22Rv1 (cell line): ENCODE data around the gene KIF6.
"Not testable (repeated sequence)": the region's sequence is repeated elsewhere in the genome, so short reads cannot be mapped to it uniquely, and the experiment has no call there.

ENCODE experiments used
- H3K27ac ChIP-seq: fragments of 450-650 bp; 2 replicates; pipeline ENCODE4 v1.5.1; 2017
- ZFX ChIP-seq: fragments of 450-650 bp; IDR thresholded peaks from 2 replicates; pipeline ENCODE4 v1.6.1; 2017; ENCODE audit warnings: antibody characterized with exemption, borderline replicate concordance
- TF ChIP-seq, protein P1 (sequence below): fragments of 450-650 bp; IDR thresholded peaks from 2 replicates; pipeline ENCODE4 v1.5.1; 2017; ENCODE audit warnings: mild to moderate bottlenecking

The KIF6 gene

DNA sequence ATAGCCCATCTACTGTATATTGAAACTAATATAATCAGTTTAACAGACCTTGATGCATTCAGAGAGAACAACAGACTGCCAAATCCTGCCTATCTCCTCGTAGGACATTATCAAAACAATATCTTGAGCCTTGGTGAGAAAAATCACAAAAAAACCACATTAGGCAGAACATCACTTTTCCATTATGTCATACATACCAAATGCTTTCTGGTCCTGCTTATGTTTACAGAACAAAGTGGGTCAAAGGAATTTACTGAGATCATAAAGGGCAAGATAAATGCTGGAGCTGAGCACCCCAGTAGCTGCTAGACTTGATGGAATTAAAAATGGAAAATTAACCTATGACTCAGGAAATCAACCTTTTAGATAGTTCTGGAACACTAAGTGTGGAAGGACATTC lies 207.5 kb downstream of the KIF6 start:
- H3K27ac ChIP-seq: no peak overlapping the region
- TF ChIP-seq, protein P1, sequence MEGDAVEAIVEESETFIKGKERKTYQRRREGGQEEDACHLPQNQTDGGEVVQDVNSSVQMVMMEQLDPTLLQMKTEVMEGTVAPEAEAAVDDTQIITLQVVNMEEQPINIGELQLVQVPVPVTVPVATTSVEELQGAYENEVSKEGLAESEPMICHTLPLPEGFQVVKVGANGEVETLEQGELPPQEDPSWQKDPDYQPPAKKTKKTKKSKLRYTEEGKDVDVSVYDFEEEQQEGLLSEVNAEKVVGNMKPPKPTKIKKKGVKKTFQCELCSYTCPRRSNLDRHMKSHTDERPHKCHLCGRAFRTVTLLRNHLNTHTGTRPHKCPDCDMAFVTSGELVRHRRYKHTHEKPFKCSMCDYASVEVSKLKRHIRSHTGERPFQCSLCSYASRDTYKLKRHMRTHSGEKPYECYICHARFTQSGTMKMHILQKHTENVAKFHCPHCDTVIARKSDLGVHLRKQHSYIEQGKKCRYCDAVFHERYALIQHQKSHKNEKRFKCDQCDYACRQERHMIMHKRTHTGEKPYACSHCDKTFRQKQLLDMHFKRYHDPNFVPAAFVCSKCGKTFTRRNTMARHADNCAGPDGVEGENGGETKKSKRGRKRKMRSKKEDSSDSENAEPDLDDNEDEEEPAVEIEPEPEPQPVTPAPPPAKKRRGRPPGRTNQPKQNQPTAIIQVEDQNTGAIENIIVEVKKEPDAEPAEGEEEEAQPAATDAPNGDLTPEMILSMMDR: no peak
- TF ChIP-seq ZFX: no peak

DNA sequence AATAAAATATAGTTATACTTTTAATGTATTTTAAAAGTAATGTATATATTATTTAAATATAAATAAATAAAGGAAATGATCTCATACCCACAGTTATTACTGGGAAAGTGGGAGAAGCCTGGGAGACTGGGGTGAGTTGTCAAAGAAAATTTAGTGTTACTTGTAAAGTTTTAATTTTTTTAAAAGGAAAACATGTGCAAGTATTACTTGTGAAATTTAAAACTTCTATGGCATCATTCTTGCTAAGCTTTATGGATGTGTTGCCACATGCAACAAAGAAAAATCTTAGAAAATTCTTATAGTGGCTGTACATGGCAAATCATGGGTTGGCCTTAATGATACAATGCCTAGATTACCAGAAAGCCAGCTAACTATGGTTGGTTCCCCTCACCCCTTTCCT lies 208.7 kb downstream of the KIF6 start:
- H3K27ac ChIP-seq: no peak overlapping the region
- TF ChIP-seq, protein P1: no peak
- TF ChIP-seq ZFX: no peak

DNA sequence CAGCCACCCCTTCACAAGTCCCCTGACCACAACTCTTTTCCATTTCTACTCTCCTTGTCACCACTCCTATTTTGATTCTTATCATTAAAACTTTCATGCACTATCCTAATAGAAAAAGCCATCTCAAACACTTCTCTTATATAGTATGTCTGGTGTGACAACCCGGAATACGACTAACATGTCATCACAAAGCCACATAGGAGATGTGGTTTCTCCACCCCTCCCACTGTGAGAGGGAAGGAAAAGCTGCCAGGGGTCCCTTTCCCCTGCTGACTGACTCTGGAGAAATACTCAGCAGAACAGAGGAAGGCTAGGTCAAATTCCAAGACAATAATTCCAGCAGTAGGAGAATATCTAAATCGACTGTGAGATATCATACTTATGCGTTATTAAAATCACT lies 209.7 kb downstream of the KIF6 start:
- H3K27ac ChIP-seq: no peak overlapping the region
- TF ChIP-seq ZFX: no peak
- TF ChIP-seq, protein P1: no peak

DNA sequence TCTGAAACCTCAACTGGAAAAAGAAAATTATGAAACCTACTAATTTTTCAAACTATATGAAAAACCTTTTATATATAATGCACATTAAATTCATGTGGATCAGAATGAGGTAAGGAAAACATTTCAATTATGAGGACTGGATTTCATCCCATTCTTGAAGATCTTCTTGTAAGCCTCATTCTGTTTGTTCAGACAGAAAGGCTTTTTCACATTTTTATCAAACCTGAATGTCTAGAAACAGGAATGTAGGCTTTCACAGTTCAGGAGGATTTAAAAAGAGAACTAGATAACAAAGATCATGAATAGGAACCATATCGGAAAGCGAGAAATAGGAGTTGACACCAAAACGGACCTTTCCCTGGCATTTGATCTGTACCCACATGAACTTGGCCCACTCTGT lies 210.2 kb downstream of the KIF6 start:
- TF ChIP-seq, protein P1: no peak
- no peak for TF ChIP-seq ZFX

DNA sequence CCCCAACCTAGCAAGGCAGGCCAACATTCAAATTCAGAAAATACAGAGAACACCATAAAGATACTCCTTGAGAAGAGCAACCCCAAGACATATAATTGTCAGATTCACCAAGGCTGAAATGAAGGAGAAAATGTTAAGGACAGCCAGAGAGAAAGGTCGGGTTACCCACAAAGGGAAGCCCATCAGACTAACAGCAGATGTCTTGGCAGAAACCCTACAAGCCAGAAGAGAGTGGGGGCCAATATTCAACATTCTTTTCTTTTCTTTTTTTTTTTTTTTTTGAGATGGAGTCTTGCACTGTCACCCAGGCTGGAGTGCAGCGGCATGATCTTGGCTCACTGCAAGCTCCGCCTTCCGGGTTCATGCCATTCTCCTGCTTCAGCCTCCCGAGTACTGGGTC lies 215.4 kb downstream of the KIF6 start:
- H3K27ac ChIP-seq: not testable (repeated sequence)

More for the DNA sequence above, 210.2 kb downstream of the KIF6 start:
- no peak overlapping the region for H3K27ac ChIP-seq

DNA sequence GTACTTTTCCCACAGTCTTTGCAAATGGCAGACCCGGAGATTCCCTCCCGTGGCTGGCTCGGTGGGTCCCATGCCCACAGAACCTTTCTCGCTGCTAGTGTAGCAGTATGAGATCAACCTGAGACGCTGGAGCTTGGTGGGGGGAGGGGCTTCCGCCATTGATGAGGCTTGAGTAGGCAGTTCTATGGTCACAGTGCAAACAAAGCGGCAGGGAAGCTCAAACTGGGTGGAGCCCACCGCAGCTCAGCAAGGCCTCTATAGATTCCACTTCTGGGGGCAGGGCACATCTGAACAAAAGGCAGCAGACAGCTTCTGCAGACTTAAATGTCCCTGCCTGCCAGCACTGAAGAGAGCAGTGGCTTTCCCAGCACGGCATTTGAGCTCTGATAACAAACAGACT lies 216.7 kb downstream of the KIF6 start:
- TF ChIP-seq ZFX: no peak
- TF ChIP-seq, protein P1: no peak
- no peak overlapping the region for H3K27ac ChIP-seq

DNA sequence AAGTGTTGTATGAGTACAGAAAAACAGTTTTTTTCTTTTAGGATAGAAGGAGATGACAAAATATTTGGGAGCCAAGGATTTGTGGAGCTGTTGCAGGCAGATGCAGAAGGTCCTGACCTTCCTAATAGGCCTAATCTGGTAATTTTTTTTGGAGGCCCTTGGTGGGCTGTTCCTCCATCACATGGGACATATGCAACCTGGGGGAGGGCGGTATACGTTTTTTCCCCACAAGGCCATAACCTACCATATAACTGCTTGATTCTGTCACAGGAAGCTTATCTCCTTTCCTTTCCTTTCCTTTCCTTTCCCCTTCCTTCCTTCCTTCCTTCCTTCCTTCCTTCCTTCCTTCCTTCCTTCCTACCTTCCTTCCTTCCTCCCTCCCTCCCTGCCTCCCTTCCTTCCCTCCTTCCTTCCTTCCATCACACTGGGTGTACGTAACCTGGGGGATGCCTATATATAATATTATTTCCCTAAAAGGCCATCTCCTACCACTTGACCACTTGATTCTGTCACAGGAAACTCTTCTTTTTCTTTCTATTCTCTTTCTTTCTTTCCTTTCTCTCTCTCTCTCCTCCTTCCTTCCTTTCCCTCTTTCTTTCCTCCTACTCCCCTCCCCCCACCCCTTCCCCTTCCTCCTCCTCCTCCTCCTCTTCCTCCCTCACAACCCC lies 217.7 kb downstream of the KIF6 start:
- TF ChIP-seq, protein P1: no peak
- TF ChIP-seq ZFX: no peak
- no peak overlapping the region for H3K27ac ChIP-seq

DNA sequence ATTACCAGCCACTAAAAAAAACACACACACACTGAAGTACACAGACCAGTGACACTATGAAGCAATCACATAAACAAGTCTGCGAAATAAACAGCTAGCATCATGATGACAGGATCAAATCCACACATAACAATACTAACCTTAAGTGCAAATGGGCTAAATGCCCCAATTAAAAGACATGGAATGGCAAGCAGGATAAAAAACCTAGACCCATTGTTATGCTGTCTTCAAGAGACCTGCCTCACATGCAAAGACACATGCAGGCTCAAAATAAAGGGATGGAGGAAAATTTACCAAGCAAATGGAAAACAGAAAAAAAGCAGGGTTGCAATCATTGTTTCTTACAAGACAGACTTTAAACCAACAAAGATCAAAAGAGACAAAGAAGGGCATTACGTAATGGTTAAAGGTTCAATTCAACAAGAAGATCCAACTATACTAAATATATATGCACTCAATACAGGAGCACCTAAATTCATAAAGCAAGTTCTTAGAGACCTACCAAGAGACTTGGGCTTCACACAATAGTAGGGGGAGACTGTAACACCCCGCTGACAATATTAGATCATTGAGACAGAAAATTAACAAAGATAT lies 222.7 kb downstream of the KIF6 start:
- not testable (repeated sequence) for H3K27ac ChIP-seq
